ENCODE results near the gene MKI67.
A peak's percentile ranks its signal among the peaks of the same experiment; 100 is the strongest.
"Not testable (repeated sequence)": the region's sequence is repeated elsewhere in the genome, so short reads cannot be mapped to it uniquely, and the experiment has no call there.

MKI67 gene

DNA sequence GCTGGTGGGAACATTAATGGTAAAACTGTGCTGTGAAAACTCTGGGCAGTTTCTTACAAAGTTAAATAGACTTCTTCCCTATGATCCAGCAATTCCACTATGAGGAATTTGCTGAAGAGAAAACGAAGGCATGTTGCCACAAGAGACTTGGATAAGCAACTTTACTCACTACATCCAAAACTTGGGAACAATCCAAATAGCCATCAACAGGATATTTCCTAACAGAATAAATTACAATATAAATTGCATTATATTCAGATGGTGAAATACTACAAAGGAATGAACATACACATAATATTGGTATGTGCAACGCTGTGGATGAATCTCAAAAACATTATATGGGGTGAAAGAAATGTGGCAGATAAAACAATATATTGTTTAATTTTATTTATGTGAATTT lies 21.4 kb upstream of the MKI67 start:
- no peak for DNase-seq

DNA sequence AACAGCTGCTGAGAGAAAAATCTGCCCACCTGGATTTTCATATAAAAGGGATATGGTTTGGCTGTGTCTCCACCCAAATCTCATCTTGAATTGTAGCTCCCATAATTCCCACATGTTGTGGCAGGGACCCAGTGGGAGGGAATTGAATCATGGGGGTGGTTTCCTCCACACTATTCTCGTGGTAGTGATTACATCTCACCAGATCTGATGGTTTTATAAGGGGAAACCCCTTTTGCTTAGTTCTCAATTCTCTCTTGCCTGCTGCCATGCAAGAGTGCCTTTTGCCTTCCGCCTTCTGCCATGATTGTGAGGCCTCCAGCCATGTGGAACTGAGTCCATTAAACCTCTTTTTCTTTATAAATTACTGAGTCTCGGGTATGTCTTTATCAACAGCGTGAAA lies 20.8 kb upstream of the MKI67 start:
- no peak for DNase-seq

GRCh38 chr10:128144547-128144946 lies 18.3 kb upstream of the MKI67 start:
- DNase-seq: no peak

- DNase-seq: no peak
Observed at GRCh38 chr10:128143531-128143930, 17.3 kb upstream of the MKI67 start.

- DNase-seq: no peak
Observed at GRCh38 chr10:128140425-128140824, 14.2 kb upstream of the MKI67 start.

GRCh38 chr10:128138429-128138828 lies 12.2 kb upstream of the MKI67 start:
- DNase-seq: not testable (repeated sequence)

GRCh38 chr10:128137877-128138276 lies 11.7 kb upstream of the MKI67 start:
- DNase-seq: no peak

DNA sequence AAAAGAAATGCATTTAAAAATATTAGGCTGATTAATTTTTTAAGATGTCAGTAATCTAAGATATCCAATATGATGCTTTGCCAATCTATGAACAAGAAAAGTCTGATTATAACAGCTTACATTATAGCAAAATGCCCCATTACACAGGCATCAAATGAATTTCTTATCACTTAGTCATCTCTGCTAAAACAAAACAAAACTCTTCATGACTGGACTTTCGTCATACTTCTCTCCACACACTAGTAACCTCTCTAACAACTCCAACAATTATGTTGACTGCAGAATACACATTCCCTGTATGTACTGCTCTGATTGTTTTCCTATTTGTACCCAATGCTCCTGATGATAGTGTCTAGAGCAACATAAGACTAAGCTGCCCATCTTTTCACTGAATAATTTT lies 3.8 kb upstream of the MKI67 start:
- DNase-seq: no peak

DNA sequence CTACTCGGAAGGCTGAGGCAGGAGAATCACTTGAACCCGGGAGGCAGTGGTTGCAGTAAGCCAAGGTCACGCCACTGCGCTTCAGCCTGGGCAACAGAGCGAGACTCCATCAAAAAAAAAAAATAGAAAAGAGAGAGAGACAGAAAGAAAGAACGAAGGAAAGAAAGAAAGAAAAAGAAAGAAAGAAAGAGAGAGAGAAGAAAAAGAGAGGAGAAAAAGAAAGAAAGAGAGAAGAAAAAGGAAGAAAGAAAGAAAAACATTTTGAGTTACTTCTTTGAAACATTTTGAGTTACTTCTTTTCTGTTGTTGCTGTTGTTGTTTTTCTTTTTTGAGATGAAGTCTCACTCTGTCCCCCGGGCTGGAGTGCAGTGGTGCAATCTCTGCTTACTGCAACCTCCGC lies 2.4 kb upstream of the MKI67 start:
- DNase-seq: no peak

- DNase-seq: peak in 1 of 2 donors; percentile 28
Observed at GRCh38 chr10:128125416-128125943, 743 bp downstream of the MKI67 start.

GRCh38 chr10:128124813-128125403 lies 1.3 kb downstream of the MKI67 start:
- DNase-seq: no peak

DNA sequence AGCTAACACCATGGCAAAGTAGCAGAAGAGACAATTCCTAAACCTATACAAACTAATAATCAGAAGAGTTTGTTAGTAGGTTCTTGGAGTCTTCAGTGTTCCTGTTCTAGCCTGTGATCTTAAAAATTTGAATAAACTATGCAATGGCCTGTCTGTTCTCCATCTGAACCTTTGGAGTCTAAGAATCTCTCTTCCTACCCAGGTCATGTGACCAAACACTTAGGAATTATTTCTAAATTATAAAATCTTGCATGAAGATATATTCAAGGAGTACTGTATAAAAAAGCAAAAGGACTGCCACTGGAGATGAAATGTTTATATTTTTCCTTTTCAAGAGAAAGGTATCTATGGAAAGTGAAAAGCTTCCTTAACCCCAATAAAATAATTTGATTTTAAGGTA lies 2.4 kb downstream of the MKI67 start:
- no peak for DNase-seq

GRCh38 chr10:128122931-128123330 lies 3.3 kb downstream of the MKI67 start:
- no peak for DNase-seq

DNA sequence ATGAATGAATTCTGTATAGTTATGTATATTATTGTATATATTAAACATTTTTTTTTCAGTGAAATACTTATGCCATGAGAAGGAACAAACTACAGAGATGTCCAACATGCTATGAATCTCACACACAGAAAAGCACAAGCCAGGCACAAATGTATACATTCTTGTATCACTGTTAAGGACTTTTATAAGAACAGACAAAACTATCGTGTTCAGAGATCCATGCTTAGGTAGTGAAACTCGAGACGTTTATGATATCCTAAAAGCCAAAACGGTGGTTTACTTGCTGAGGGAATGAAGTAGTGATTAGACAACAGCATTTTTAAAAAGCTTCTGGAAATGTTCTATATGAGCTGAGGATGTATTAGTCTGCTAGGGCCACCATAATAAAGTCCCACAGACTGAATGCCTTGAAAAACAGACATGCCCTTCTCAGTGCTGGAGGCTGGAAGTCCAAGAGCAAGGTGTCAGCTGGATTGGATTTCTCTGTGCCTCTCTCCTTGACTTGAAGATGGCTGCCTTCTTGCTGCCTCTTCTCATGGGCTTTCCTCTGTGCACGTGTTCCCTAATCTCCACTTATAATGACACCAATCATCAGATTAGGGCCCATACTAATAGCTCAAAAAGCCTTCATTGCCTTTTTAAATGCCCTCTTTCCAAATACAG lies 4.3 kb downstream of the MKI67 start:
- DNase-seq: no peak

DNA sequence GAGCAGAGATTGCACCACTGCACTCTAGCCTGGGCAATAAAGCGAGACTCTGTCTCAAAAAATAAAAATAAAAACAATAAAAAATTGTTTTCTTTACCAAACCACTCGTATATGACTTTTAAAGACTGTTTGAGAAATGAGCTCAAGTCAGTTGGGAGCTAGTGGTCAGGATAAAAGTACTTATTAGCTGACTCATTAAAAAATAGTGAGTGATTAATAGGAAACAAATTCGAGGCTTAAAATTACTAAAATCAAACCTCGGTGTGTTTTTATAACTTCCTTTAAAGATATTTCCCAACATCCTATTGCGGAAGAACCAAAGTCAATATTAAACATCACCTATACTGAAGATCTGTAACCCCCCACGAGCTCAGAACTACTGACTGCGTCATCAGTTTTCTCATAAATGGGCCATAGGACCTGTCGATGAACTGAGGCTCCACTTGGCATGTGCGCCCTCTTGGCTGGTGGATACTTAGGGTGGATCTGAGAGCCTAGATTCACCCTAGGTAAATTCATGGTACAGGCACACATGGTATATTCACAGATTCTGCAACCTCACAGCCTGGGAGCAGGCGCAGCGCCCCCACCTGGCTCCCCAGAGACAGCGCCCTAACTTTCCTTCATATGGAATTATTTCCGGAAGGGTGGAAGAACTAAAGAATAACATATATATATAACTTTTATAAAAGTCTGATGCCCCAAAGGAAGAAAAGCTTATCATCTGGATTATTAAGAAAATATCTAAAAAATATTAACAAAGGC lies 9.2 kb downstream of the MKI67 start:
- no peak for DNase-seq

GRCh38 chr10:128116187-128116586 lies 10.0 kb downstream of the MKI67 start:
- DNase-seq: no peak

DNA sequence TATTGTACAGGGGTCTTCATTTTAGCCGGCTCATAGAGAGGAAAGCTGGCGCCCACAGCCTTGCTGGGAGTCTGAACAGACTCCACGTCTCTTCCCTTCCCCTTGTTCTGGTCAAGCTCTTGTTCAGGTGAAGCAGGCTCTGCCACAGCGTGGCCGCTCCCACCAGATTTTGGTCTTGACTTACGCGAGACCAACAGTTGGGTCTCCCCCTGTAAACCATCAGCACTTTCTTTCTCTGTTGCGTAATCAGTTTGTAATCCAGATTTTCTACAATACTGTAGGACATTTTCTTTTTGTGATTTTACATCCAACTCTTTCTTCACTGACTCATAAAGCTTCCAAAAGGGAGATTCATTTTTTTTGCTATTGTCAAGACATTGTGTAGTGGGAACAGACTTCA lies 10.9 kb downstream of the MKI67 start:
- no peak for DNase-seq

GRCh38 chr10:128114901-128115300 lies 11.3 kb downstream of the MKI67 start:
- DNase-seq: no peak

GRCh38 chr10:128113026-128113425 lies 13.2 kb downstream of the MKI67 start:
- no peak for DNase-seq

- no peak for DNase-seq
Observed at GRCh38 chr10:128111696-128112095, 14.5 kb downstream of the MKI67 start.

GRCh38 chr10:128110339-128110738 lies 15.9 kb downstream of the MKI67 start:
- DNase-seq: no peak

DNA sequence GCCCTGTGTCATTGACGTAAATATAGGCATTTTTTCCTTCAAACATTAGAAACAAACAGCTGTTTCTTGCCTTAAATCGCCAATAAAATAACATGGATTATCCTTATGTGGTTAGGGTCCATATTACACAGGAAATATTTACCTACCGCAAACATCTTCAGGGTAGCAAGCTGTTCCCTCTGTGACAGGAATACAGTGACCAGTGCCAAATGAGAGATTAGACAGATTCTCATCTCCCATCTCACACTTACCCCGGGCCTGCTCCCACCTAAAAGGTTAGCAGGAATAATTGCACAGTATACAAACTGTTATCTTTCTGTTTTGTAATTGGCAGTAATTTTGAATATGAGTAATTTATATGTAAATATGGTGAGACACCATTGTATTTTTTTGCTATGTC lies 16.5 kb downstream of the MKI67 start:
- no peak for DNase-seq

DNA sequence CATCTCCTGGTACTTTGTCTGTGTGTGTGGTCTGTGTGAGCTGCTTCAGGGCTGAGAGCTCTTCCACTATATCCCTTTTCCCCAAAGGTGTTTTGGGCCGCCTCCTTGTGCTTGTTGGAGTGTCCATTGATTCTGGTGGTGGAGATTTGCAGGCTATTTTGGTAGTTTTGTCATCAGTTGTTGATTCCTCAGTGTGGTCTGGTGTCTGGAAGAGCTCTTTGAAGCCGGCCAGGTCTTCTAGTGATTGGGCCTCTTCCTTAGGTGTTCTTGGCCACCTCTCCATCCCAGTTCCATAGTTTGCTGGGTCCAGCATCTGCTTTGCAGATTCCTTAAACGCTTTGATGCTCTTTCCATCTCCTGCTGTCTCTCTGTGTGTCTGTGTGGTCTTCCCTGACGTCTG lies 20.8 kb downstream of the MKI67 start:
- no peak for DNase-seq

DNA sequence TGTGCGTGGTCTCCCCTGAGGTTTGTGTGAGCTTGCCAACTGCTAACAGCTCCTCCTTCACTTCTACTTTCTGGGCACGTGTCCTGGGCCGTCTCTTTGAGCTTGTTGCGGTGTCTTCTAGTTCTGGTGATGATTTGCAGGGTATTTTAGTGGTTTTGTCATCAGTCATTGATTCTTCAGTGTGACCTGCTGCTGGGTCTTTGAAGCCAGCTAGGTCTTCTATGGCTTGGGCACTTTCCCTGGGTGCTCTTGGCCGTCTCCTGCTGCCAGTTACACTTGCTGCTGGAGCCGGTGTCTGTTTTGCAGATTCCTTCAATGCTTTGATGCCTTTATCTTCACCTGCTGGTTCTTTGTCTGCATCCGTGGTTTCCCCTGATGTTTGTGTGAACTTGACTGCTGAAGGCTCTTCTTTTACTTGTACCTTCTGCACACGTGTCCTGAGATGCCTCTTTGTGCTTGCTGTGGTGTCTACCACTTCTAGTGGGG lies 23.0 kb downstream of the MKI67 start:
- no peak for DNase-seq

Data from stimulated activated CD4-positive, alpha-beta T cell treated with anti-CD3 and anti-CD28 coated beads, Interleukin-2, amount 100 ng/mL, for 48 hours (primary cell).